GM13976 (cell line): ENCODE data around the gene GFOD2.

Source experiments
- DNase-seq: peaks from one replicate; pipeline ENCODE4 v3.0.0; 2012; ENCODE audit warnings: low spot score
- in situ Hi-C: fragments of 300-500 bp; cut with MboI; formaldehyde crosslinking; loops from one replicate; pipeline ENCODE4 v1.12.0; 2022; ENCODE audit warnings: low sequenced_read_pairs, mixed read lengths, inconsistent platforms; ENCODE audit not compliant: unreplicated experiment
- TF ChIP-seq, protein P1 (sequence below): IDR thresholded peaks from 2 replicates; pipeline ENCODE4 v1.5.1; 2012; ENCODE audit warnings: borderline replicate concordance, mild to moderate bottlenecking; ENCODE audit not compliant: insufficient read depth; ENCODE audit errors: extremely low read depth, missing control alignments, control extremely low read depth

Gene GFOD2

GRCh38 chr16:67668495-67669157 lies 50.5 kb downstream of the GFOD2 start:
- no peak for DNase-seq
- TF ChIP-seq, protein P1, sequence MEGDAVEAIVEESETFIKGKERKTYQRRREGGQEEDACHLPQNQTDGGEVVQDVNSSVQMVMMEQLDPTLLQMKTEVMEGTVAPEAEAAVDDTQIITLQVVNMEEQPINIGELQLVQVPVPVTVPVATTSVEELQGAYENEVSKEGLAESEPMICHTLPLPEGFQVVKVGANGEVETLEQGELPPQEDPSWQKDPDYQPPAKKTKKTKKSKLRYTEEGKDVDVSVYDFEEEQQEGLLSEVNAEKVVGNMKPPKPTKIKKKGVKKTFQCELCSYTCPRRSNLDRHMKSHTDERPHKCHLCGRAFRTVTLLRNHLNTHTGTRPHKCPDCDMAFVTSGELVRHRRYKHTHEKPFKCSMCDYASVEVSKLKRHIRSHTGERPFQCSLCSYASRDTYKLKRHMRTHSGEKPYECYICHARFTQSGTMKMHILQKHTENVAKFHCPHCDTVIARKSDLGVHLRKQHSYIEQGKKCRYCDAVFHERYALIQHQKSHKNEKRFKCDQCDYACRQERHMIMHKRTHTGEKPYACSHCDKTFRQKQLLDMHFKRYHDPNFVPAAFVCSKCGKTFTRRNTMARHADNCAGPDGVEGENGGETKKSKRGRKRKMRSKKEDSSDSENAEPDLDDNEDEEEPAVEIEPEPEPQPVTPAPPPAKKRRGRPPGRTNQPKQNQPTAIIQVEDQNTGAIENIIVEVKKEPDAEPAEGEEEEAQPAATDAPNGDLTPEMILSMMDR: peak; percentile 16
- in situ Hi-C loops: no loop called here

DNA sequence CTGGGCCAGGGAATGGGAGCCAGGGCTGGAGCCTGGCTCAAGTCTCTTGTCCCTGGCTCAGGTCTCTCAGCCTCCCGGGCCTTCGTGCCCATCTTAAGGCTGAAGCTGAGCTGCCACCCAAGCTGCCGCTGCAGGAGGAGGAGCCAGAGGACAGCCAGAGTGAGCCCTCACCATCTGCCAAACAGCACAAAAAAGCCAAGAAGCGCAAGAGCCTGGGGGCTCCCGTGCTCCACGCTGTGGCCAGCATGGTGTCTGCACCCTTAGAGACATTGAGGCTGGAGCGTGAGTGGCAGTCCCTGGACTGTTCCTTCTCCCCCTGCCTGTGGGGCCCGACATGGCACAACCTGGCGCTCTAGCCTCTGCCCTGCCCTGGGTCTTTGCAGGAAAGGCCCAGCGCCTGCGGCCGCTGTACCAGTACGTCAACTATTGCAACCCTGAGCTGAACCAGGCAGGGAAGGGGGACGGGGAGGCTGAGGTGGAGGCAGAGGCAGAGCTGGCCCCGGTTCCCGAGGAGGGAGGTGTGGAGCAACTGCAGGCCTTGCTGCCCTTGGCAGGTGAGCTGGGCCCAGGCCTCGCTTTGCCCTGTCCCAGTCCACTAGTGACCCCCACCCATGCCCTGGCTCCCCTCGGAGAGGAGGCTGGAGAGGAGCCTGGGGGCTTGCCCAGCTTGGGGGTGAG lies 51.2 kb downstream of the GFOD2 start:
- TF ChIP-seq, protein P1: peak; percentile 88
- peak; percentile 94 for DNase-seq
- in situ Hi-C loops: no loop called here

- DNase-seq: no peak
- in situ Hi-C loops: no loop called here
- TF ChIP-seq, protein P1: no peak
These were observed 51.7 kb downstream of the GFOD2 start for GRCh38 chr16:67667453-67667816.

DNA sequence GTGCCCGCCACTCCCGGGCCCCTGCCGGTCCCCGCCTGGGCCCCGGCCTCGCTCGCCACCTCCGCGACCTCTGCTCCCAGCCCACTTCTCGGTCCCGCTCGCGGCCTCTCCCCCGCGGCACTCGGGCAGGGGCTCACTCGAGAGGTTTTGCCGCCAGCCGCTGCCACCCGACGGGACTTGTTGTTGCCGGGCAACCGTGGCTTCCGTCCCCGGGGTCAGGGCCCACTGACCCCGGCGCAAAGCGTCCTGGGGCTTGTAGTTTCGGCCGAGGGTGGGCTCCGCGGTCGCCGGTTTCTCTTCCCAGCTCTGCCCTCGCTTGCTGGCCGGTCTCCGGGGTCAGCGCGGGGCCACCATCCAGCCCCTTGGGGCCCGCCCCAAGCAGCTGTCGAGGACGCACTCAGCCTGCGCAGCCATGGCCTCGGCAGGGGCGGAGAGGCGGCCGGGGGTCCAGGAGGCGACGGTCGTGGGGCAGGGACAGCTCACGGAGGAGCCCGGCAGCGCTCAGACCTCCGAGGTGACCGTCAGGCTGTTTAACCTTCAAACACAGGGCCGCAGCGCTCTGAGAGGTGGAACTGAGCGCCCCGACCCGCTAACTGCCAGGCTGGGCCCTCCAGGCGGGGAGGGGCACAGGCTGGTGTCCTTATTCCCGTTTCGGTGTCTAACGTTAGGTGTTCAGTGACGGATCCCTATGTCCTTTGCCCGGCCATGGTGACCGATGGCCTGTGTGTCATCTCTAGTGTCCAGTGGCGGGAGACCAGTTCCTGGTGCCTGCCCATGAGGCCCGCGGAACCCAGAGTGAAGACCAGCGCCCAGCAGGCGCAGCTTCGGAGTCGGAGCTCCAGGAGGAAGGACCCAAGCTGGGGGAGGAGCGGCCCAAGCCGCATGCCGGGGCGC lies 52.3 kb downstream of the GFOD2 start, which contains the start of the genes C16orf86 and ENKD1:
TSS of gene C16orf86 (plus strand) at position 256 of the 894 bp plus-strand sequence. CDS start at position 413, 157 bp downstream.
TSS of gene ENKD1 (minus strand) at position 192 of the 894 bp plus-strand sequence. CDS start 308 bp downstream, outside the sequence.
- in situ Hi-C loops: no loop called here
- TF ChIP-seq, protein P1: no peak
- peak; percentile 96 for DNase-seq

- TF ChIP-seq, protein P1: no peak
- DNase-seq: no peak
- in situ Hi-C loops: no loop called here
These were observed 53.0 kb downstream of the GFOD2 start for GRCh38 chr16:67666032-67666551.

DNA sequence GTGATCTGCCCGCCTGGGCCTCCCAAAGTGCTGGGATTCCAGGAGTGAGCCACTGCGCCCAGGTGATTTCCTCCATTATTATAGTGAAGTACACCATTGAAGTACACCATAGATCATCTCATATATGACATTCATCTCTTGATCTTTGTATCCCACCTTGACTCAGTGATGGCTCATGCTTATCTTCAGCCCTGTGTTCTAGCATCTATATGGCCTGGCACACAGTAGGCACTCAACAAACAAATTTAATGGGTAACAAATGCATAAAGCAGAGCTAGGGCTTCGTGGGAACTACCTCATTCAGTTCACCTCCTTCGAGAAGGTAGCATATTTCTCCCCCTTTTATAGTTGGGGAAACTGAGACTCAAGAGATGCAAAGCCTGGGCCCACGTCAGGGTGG lies 53.5 kb downstream of the GFOD2 start:
- TF ChIP-seq, protein P1: no peak
- in situ Hi-C loops: no loop called here
- DNase-seq: no peak
